ENCODE data around the gene PQBP1.

PQBP1 gene

DNA sequence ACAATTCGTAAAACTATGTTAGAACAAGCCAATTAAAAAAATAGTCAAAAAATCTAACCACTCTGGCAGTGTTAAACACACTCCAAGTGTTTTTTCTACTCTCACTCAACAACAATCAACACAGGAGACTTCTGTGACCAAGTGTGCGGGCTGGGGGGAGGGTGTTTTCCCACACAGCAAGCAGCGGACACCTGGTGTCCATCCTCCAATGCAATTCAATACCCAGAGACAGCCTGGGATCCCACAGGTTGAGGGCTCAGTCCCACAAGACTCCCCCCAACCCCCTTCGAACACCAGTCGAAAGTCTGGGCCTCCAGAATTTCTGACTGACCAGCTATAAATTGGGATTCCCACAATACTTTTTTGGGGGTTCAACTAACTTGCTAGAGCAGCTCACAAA is 29.4 kb downstream of the PQBP1 start:
- no peak for DNase-seq (ENCODE audit: low read depth in 1 of 2, low spot score in 1 of 2)
- Histone ChIP-seq H3K27ac (replicated peaks) (no peak overlapping the region), H3K27me3 (ENCODE audit: insufficient read depth, poor library complexity, severe bottlenecking) (no peaks in the 10 kb centered on the region), H3K4me3 (replicated peaks; ENCODE audit: insufficient read depth, low read length) (no peak overlapping the region)
- TF ChIP-seq, protein P1, sequence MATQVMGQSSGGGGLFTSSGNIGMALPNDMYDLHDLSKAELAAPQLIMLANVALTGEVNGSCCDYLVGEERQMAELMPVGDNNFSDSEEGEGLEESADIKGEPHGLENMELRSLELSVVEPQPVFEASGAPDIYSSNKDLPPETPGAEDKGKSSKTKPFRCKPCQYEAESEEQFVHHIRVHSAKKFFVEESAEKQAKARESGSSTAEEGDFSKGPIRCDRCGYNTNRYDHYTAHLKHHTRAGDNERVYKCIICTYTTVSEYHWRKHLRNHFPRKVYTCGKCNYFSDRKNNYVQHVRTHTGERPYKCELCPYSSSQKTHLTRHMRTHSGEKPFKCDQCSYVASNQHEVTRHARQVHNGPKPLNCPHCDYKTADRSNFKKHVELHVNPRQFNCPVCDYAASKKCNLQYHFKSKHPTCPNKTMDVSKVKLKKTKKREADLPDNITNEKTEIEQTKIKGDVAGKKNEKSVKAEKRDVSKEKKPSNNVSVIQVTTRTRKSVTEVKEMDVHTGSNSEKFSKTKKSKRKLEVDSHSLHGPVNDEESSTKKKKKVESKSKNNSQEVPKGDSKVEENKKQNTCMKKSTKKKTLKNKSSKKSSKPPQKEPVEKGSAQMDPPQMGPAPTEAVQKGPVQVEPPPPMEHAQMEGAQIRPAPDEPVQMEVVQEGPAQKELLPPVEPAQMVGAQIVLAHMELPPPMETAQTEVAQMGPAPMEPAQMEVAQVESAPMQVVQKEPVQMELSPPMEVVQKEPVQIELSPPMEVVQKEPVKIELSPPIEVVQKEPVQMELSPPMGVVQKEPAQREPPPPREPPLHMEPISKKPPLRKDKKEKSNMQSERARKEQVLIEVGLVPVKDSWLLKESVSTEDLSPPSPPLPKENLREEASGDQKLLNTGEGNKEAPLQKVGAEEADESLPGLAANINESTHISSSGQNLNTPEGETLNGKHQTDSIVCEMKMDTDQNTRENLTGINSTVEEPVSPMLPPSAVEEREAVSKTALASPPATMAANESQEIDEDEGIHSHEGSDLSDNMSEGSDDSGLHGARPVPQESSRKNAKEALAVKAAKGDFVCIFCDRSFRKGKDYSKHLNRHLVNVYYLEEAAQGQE (IDR thresholded peaks at IDR 0.05; ENCODE audit: insufficient replicate concordance, low read depth) = no peak
- TF ChIP-seq, protein P2, sequence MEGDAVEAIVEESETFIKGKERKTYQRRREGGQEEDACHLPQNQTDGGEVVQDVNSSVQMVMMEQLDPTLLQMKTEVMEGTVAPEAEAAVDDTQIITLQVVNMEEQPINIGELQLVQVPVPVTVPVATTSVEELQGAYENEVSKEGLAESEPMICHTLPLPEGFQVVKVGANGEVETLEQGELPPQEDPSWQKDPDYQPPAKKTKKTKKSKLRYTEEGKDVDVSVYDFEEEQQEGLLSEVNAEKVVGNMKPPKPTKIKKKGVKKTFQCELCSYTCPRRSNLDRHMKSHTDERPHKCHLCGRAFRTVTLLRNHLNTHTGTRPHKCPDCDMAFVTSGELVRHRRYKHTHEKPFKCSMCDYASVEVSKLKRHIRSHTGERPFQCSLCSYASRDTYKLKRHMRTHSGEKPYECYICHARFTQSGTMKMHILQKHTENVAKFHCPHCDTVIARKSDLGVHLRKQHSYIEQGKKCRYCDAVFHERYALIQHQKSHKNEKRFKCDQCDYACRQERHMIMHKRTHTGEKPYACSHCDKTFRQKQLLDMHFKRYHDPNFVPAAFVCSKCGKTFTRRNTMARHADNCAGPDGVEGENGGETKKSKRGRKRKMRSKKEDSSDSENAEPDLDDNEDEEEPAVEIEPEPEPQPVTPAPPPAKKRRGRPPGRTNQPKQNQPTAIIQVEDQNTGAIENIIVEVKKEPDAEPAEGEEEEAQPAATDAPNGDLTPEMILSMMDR (IDR thresholded peaks at IDR 0.05; ENCODE audit: insufficient read depth, low read length) = no peak
- no peak for TF ChIP-seq GABPA (IDR thresholded peaks at IDR 0.05; ENCODE audit: low read depth)
- TF ChIP-seq POLR2AphosphoS5 (IDR thresholded peaks at IDR 0.05; ENCODE audit: low read depth) = no peak
- TF ChIP-seq SPI1 (IDR thresholded peaks at IDR 0.05; ENCODE audit: borderline replicate concordance, low read depth) = no peak

DNA sequence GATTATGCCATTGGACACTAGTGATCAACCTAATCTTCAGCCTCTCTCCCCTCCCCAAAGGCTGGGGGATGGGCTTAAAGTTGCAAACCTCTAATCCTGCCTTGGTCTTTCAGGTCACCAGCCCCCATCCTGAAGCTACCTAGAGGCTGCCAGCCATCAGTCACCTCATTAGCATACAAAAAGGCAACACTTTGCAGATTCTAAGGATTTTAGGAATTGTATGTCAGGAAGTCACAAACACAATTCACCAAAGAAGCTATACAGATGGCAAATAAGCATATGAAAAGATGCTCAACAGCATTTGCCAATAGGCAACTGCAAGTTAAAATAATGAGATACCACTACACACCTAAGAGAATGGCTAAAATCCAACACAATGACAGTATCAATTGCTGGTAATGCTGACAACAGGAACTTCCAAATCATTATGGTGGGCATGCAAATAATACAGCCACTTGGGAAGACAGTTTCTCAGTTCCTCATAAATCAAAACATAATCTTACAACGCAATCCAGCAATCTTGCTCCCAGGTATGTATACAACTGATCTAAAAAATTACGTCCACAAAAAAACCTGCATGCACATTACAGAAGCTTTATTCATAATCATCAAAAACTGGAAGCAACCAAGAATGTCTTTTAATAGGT is 30.1 kb downstream of the PQBP1 start:
- Histone ChIP-seq H3K4me3 (replicated peaks; ENCODE audit: insufficient read depth, low read length) (no peak overlapping the region), H3K27ac (replicated peaks) (no peak overlapping the region), H3K27me3 (ENCODE audit: insufficient read depth, poor library complexity, severe bottlenecking) (no peaks in the 10 kb centered on the region)
- DNase-seq (ENCODE audit: low read depth in 1 of 2, low spot score in 1 of 2) = no peak
- TF ChIP-seq POLR2AphosphoS5 (IDR thresholded peaks at IDR 0.05; ENCODE audit: low read depth) (no peak), GABPA (IDR thresholded peaks at IDR 0.05; ENCODE audit: low read depth) (no peak), SPI1 (IDR thresholded peaks at IDR 0.05; ENCODE audit: borderline replicate concordance, low read depth) (no peak)
- TF ChIP-seq, protein P1 (IDR thresholded peaks at IDR 0.05; ENCODE audit: insufficient replicate concordance, low read depth) = no peak
- TF ChIP-seq, protein P2 (IDR thresholded peaks at IDR 0.05; ENCODE audit: insufficient read depth, low read length) = no peak

DNA sequence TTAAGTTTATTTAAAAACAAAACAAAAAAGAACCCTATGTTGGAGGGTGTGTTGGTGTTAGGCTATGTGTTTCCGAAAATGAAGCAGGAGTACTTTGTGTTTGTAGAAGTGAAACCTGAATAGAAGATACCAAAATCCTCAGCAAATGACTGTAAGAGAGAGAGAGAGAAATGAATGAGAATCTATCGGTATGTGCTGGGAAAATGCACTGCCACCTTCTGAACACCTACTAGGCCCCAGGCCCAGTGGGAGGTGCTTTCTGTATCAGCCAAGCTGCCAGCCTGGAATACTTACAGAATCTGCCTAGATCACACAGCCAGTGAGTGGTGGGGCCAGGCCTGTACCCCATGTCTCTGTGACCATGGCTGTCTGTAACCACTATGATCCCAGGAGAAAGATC is 36.0 kb downstream of the PQBP1 start:
- no peak overlapping the region for H3K4me3 ChIP-seq (replicated peaks; ENCODE audit: insufficient read depth, low read length)
- DNase-seq (ENCODE audit: low read depth in 1 of 2, low spot score in 1 of 2) = no peak
- no peak for TF ChIP-seq GABPA (IDR thresholded peaks at IDR 0.05; ENCODE audit: low read depth)
- TF ChIP-seq, protein P2 (IDR thresholded peaks at IDR 0.05; ENCODE audit: insufficient read depth, low read length) = no peak
- TF ChIP-seq, protein P1 (IDR thresholded peaks at IDR 0.05; ENCODE audit: insufficient replicate concordance, low read depth) = no peak
- no peak for TF ChIP-seq POLR2AphosphoS5 (IDR thresholded peaks at IDR 0.05; ENCODE audit: low read depth)
- TF ChIP-seq SPI1 (IDR thresholded peaks at IDR 0.05; ENCODE audit: borderline replicate concordance, low read depth) = no peak
- H3K27me3 ChIP-seq (ENCODE audit: insufficient read depth, poor library complexity, severe bottlenecking) = no peaks in the 10 kb centered on the region
- H3K27ac ChIP-seq (replicated peaks) = no peak overlapping the region
